ENCODE data around the gene ZAP70.

Gene ZAP70

GRCh38 chr2:97784953-97785352, 71.6 kb downstream of the ZAP70 start:
- no peak for DNase-seq (ENCODE audit: low read depth in 2 of 2)

DNA sequence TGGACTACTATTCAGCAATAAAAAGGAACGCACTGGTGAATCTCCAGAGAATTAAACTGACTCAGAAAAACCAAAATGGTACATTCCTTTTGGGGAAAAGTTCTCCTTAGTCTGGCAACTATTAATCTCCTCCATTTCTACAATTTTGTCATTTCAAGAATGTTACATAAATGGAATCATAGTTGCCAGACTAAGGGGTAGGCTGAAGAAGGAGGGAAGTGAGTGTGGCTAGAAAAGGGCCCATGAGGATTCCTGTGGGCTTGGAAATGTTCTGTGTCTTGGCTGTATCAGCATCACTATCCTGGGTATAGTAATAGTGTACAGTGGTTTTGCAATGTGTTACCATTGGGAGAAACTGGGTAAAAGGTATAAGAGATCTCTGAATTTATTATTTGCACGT, 72.4 kb downstream of the ZAP70 start:
- DNase-seq (ENCODE audit: low read depth in 2 of 2), result no peak

GRCh38 chr2:97788986-97789644, 75.7 kb downstream of the ZAP70 start:
- DNase-seq (ENCODE audit: low read depth in 2 of 2), result no peak
